NCI-H345 treated with DMSO at 0.1 percent for 48 hours (cell line): ENCODE results near the gene CCER1.
"Not testable (repeated sequence)": the region's sequence is repeated elsewhere in the genome, so short reads cannot be mapped to it uniquely, and the experiment has no call there.

Experiments
- DNase-seq: peaks from one replicate; lab custom pipeline; 2025; ENCODE audit not compliant: unreplicated experiment; lab: John Stamatoyannopoulos, UW

CCER1 gene

GRCh38 chr12:90954921-90955320 lies at the start of gene CCER1:
CCER1 (minus strand) TSS chr12:90955176; CDS start chr12:90954742, 434 bp downstream.
- DNase-seq: no peak

GRCh38 chr12:91003737-91004136 lies 48.8 kb upstream of the CCER1 start:
- no peak for DNase-seq

GRCh38 chr12:91001306-91001705 lies 46.3 kb upstream of the CCER1 start:
- no peak for DNase-seq

DNA sequence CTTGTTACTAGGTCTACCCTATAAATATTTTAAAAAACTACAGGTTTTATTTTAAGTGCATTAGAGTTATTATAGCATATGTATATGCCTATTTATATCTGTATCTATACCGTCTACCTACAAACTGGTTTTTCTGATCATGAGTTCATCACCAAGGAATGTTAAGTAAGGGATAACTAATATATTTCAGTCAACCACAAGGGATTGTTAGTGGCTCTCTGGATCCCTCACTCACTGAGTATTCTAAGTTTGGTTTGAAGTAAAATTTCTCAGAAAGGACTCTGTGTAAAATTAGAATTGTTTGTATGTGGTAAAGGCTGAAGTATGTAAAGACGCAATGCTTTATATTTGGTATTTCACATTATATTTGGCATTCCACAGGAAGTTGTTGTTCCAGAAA lies 45.0 kb upstream of the CCER1 start:
- DNase-seq: no peak

- DNase-seq: no peak
These were observed 44.6 kb upstream of the CCER1 start for GRCh38 chr12:90999527-90999926.

DNA sequence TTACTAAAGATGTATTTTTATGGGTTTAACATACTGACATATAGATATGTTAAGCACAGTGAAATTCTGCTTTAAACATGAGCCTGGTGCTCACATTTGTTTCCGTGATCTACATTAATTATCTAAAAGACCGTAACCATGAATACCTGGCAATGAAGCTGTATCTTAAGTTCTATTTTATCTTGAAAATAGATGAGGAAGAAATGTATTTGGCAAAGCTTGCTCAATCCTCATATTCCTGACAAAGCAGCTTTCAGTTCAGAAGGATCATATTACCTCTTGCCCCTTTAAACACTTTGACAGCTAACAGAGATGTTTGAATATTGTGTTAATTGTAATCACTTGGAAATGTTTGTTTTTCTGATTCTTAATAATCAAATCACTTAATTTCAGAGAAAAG lies 40.0 kb upstream of the CCER1 start:
- no peak for DNase-seq

- DNase-seq: no peak
These were observed 37.0 kb upstream of the CCER1 start for GRCh38 chr12:90991952-90992465.

DNA sequence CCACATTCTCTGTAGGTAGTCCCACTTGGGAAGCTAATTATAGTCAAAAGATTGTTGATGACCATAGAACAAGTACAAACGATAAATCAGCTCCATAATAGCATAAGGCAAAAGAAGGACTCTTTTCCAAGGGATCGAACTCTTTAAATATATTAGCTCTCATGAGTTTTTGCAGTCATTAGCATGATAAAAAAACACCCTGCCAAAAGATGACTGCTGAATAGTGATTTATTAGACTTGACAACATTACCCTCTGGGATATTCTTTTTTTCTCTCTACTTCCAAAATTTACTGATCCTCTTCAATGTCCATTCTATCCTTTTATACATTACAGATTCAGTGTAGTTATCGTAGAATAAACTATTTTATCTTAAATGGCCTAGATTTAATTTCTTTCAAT lies 35.6 kb upstream of the CCER1 start:
- DNase-seq: no peak

DNA sequence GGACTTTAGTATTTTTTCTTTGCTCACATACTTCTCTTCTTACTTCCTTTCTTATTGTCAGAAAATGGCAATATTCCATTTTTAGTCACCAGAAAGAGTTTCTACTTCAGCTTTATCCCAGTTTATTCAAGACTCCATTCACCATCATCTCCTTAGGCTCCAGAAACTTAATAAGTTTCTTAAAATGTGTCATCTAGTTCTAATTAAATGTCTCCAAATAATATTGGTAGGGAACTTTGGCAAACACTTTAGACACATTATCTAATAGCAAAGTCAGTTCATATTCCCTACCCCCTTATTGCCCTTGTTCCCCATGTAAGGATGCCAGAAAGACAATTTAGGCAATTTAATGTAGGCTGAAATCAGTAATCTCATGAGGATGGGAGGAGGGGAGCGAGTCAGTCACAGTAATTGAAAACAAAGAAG lies 34.7 kb upstream of the CCER1 start:
- DNase-seq: no peak

DNA sequence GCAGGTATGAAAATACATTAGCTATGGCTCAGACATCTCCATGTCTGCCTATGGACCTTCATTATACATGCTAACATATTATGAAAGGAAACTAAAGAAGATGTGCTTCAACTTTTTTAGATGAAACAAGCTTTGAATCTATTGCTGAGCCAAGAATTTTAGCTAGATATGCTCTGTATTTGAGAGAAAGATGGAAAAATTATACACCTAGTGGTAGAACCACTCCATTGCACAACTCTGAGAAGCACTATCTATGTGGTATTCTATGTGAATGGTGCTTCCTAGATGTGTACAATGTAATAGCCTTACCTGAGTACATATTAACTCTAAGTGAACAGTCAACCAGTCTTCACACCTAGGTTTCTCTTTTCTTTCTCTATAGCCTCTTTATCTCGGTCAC lies 32.5 kb upstream of the CCER1 start:
- no peak for DNase-seq

GRCh38 chr12:90987101-90987500 lies 32.1 kb upstream of the CCER1 start:
- no peak for DNase-seq

DNA sequence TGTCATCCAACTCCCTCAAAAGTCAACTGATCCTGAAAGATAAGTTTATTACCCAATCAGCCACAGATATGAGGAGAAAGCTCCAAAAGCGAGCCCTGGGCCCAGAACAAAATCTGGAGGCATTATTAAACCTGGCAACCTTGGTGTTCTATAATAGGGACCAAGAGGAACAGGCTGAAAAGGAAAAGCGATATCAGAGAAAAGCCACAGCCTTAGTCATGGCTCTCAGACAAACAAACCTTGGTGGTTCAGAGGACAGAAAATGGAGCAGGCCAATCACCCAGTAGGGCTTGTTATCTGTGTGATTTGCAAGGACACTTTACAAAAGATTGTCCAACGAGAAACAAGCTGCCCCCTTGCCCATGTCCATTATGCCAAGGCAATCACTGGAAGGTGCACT lies 30.4 kb upstream of the CCER1 start:
- DNase-seq: not testable (repeated sequence)

GRCh38 chr12:90984114-90984513 lies 29.1 kb upstream of the CCER1 start:
- DNase-seq: no peak

GRCh38 chr12:90982170-90982569 lies 27.2 kb upstream of the CCER1 start:
- DNase-seq: no peak

DNA sequence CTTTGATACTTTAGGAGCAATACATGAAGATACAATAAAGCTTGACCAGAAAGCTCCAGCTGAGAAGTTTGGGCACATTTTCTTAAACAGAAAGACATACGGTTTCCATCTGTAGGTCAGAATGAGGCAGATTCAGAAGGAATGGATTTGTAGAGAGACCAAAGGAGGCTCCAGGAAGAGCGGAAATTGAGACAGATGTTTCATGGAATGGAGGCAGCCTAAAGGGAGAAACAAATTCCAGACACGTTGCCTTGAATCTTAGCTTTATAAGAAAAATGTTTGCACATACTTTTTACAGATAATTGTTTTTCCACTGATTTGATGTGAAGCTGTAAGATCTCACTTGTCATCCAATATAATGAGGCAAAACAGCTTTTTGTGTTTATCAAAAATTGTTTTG lies 25.0 kb upstream of the CCER1 start:
- no peak for DNase-seq

- DNase-seq: no peak
These were observed 24.0 kb upstream of the CCER1 start for GRCh38 chr12:90979019-90979418.

GRCh38 chr12:90978117-90978770 lies 23.3 kb upstream of the CCER1 start:
- DNase-seq: peak; percentile 28

DNA sequence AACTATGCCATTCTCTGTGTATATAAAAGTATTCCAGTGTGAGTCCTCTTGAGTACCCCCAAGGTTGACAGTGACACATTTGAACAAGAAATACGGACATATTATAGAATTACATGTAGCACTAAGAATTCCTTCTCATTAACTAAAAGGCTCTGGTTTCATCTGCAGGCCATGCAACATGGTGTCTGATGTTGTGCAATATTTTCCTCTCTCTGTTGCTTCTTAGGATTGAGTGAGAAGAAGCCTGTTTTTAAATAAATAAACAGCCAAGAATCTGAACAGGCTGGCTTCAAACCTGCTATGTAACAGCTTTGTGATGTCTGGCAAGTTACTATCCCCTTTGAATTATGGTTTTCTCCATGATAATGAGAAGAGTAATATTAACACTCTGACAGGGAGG lies 22.2 kb upstream of the CCER1 start:
- no peak for DNase-seq

GRCh38 chr12:90974286-90974685 lies 19.3 kb upstream of the CCER1 start:
- DNase-seq: no peak

- no peak for DNase-seq
These were observed 17.2 kb upstream of the CCER1 start for GRCh38 chr12:90972226-90972625.

- no peak for DNase-seq
These were observed 15.9 kb upstream of the CCER1 start for GRCh38 chr12:90970911-90971310.

DNA sequence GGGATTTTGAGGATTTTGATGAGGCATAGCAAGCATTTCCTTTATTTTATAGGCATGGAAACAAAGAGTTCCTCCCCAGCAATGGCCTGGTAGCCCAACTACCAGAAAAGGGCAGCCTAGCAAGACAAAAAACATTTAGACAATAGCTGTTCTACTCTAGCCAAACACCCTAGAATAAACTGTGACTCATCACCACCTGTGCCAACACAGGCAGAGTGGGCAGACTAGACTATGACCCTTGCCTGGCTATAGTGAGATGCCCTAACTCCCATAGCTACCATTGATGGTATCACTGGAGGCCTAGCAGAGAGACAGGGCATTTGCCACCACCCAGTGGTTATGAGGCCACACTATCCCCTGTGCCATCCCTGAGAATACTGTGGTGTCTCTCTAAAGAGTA lies 15.5 kb upstream of the CCER1 start:
- DNase-seq: no peak

GRCh38 chr12:90969851-90970250 lies 14.9 kb upstream of the CCER1 start:
- DNase-seq: no peak
